Endodermal cell (in vitro differentiated cells): ENCODE data around the gene ADAMTS4. TPM values are rescaled to one million over a fixed set of nuclear protein-coding genes. Genes with fewer than 3 reads are reported as not detected.

ENCODE experiments used
- DNase-seq: peaks from one replicate; pipeline ENCODE4 v3.0.0-alpha.2; 2017
- H3K27ac ChIP-seq: 2 replicates; pipeline ENCODE4 v1.5.1; 2013; ENCODE audit warnings: mild to moderate bottlenecking, low read depth, low read length, moderate library complexity
- H3K27me3 ChIP-seq: 2 replicates; pipeline ENCODE4 v1.6.1; 2013; ENCODE audit warnings: mild to moderate bottlenecking, low read length, moderate library complexity; ENCODE audit not compliant: insufficient read depth, control insufficient read depth, poor library complexity, severe bottlenecking
- H3K36me3 ChIP-seq: 2 replicates; pipeline ENCODE4 v1.7.0; 2013; ENCODE audit warnings: mild to moderate bottlenecking, low read length, moderate library complexity; ENCODE audit not compliant: control insufficient read depth, insufficient read depth
- H3K4me1 ChIP-seq: one replicate; pipeline ENCODE4 v1.7.0; 2013; ENCODE audit warnings: low read length; ENCODE audit not compliant: control insufficient read depth, insufficient read depth
- H3K4me3 ChIP-seq: 2 replicates; pipeline ENCODE4 v1.5.1; 2013; ENCODE audit warnings: mild to moderate bottlenecking, low read length, moderate library complexity
- H3K9ac ChIP-seq: 2 replicates; pipeline ENCODE4 v1.6.1; 2013; ENCODE audit warnings: mild to moderate bottlenecking, low read length, moderate library complexity; ENCODE audit not compliant: poor library complexity, severe bottlenecking; ENCODE audit errors: extremely low read depth
- H3K9me3 ChIP-seq: 2 replicates; pipeline ENCODE4 v1.6.1; 2013; ENCODE audit warnings: mild to moderate bottlenecking, low read length, moderate library complexity; ENCODE audit not compliant: control insufficient read depth
- H3K27ac Mint-ChIP-seq: 2 replicates; pipeline ENCODE4 v1.8.0; 2020; ENCODE audit warnings: mixed read lengths
- H3K27me3 Mint-ChIP-seq: 2 replicates; pipeline ENCODE4 v1.8.0; 2021; ENCODE audit warnings: mild to moderate bottlenecking, mixed read lengths; ENCODE audit not compliant: insufficient read depth
- H3K36me3 Mint-ChIP-seq: 2 replicates; pipeline ENCODE4 v1.8.0; 2020; ENCODE audit warnings: low read depth, mixed read lengths
- H3K4me1 Mint-ChIP-seq: 2 replicates; pipeline ENCODE4 v1.8.0; 2020; ENCODE audit warnings: mixed read lengths
- H3K4me3 Mint-ChIP-seq: 2 replicates; pipeline ENCODE4 v1.8.0; 2020; ENCODE audit warnings: mild to moderate bottlenecking, moderate library complexity, mixed read lengths
- H3K9me3 Mint-ChIP-seq: 2 replicates; pipeline ENCODE4 v1.8.0; 2020; ENCODE audit warnings: mild to moderate bottlenecking, mixed read lengths
- CTCF ChIP-seq: fragments of 200-600 bp; sonication (generic); conservative IDR thresholded peaks from 2 replicates; pipeline ENCODE4 v1.5.0; 2021; ENCODE audit warnings: antibody characterized with exemption, mild to moderate bottlenecking
- WGBS, 2 experiments: methylation state at CpG; one replicate each; pipeline versions ENCODE4 v1.1.5 to v1.1.7; 2013; ENCODE audit warnings: missing lambda C conversion rate in 2 of 2, mixed read lengths in 1 of 2; ENCODE audit not compliant: insufficient coverage in 1 of 2, insufficient read length in 1 of 2; 5-methylcytosine and 5-hydroxymethylcytosine counted together
- total RNA-seq, 2 donors: library from RNA; stranded (reverse); fragmentation: NEBNext Ultra II Directional in 1 of 2; extraction: Animal tissue kit (Norgen Biotek cat#: 25700) in 1 of 2; gene quantifications; 2 replicates in 1 of 2; 3 replicates in 1 of 2; pipeline ENCODE4 v1.2.1, GENCODE V29; 2021

Gene ADAMTS4
- total RNA-seq, 2 donors from 2014 or later, result 4.4 to 9.6 TPM

- no peak overlapping the region for H3K4me3 Mint-ChIP-seq
- DNase-seq, result no peak
- Histone ChIP-seq H3K36me3 (peaks cover 44% of the 10 kb centered on the region), H3K9me3 (no peaks in the 10 kb centered on the region), H3K27ac (no peak overlapping the region), H3K4me1 (peaks cover 5% of the 10 kb centered on the region), H3K9ac (no peak overlapping the region), H3K27me3 (no peaks in the 10 kb centered on the region), H3K4me3 (no peak overlapping the region)
- TF ChIP-seq CTCF, result no peak
- H3K9me3 Mint-ChIP-seq, result no peaks in the 10 kb centered on the region
- H3K36me3 Mint-ChIP-seq, result peaks cover 26% of the 10 kb centered on the region
- no peak overlapping the region for H3K27ac Mint-ChIP-seq
- no peaks in the 10 kb centered on the region for H3K27me3 Mint-ChIP-seq
- peaks cover 28% of the 10 kb centered on the region for H3K4me1 Mint-ChIP-seq
- WGBS, 2 experiments, result 87 to 97% methylated on average over 3 to 9 of the region's 10 CpGs
Measured at GRCh38 chr1:161162806-161163205, 36.0 kb downstream of the ADAMTS4 start.

GRCh38 chr1:161162052-161162451 lies 36.8 kb downstream of the ADAMTS4 start:
- no peak overlapping the region for H3K27ac ChIP-seq
- H3K9ac ChIP-seq, result no peak overlapping the region
- DNase-seq, result no peak
- H3K4me1 Mint-ChIP-seq, result peaks cover 26% of the 10 kb centered on the region
- no peaks in the 10 kb centered on the region for H3K9me3 ChIP-seq
- no peak for TF ChIP-seq CTCF
- H3K4me3 Mint-ChIP-seq, result no peak overlapping the region
- no peaks in the 10 kb centered on the region for H3K9me3 Mint-ChIP-seq
- H3K27me3 ChIP-seq, result no peaks in the 10 kb centered on the region
- H3K27ac Mint-ChIP-seq, result peak overlapping the region; percentile 57
- peaks cover 32% of the 10 kb centered on the region for H3K36me3 Mint-ChIP-seq
- no peaks in the 10 kb centered on the region for H3K27me3 Mint-ChIP-seq
- WGBS, 2 experiments, result 86 to 94% methylated on average over 3 to 7 of the region's 7 CpGs
- no peak overlapping the region for H3K4me3 ChIP-seq
- peaks cover 52% of the 10 kb centered on the region for H3K36me3 ChIP-seq
- H3K4me1 ChIP-seq, result peaks cover 5% of the 10 kb centered on the region

GRCh38 chr1:161161652-161162051 lies 37.2 kb downstream of the ADAMTS4 start:
- peak overlapping the region; percentile 57 for H3K27ac Mint-ChIP-seq
- H3K36me3 Mint-ChIP-seq, result peaks cover 35% of the 10 kb centered on the region

More at GRCh38 chr1:161161652-161162051, 37.2 kb downstream of the ADAMTS4 start:
- H3K9me3 Mint-ChIP-seq, result no peaks in the 10 kb centered on the region
- Histone ChIP-seq H3K4me1 (peaks cover 5% of the 10 kb centered on the region), H3K36me3 (peaks cover 55% of the 10 kb centered on the region), H3K27me3 (no peaks in the 10 kb centered on the region), H3K27ac (no peak overlapping the region), H3K9me3 (no peaks in the 10 kb centered on the region), H3K9ac (no peak overlapping the region), H3K4me3 (no peak overlapping the region)
- DNase-seq, result no peak
- 91 to 94% methylated on average over 3 to 5 of the region's 5 CpGs for WGBS, 2 experiments
- H3K27me3 Mint-ChIP-seq, result no peaks in the 10 kb centered on the region
- TF ChIP-seq CTCF, result no peak
- H3K4me3 Mint-ChIP-seq, result no peak overlapping the region
- H3K4me1 Mint-ChIP-seq, result peaks cover 23% of the 10 kb centered on the region
